ENCODE results near the gene KSR2.

DNA sequence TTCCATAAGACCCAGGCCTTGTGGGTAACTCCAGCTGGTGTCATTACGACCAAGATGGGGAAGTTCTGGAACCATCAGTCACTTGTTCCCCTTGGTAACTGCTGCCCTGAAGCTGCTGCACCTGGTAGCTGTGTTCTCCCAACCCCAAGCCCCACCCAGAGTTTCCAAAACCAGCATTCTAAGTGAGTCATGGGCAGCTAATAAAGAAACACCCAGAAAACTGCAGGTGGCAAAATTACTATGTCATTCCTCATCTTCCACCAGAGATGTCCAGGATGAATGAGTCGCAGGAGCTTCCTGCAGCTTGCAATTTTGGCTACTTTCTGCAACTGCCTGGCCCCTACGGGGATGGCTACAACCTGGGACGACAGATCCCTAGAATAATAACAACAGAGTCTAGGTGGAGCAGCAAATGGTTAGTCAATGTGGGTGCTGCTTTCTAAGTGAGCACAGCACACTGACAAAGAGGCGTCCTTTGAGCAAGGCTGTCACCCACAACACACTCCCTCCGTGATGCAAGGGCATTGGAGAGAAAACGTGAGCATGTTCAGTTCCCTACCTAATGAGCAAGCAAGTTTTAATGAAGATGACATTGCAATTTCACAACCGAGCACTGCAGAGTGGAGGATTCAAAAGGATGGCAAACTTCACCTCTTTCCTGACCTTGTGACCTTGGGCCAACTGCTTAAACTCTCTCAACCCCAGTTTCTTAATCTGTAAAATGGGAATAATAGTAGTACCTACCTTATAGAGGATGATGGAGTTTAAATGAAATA is 306.0 kb downstream of the KSR2 start:
- TF ChIP-seq POLR2A (IDR thresholded peaks at IDR 0.05; ENCODE audit: low read depth, low read length) (no peak), EZH2 (IDR thresholded peaks at IDR 0.05; ENCODE audit: borderline replicate concordance, low read depth, low read length, severe bottlenecking) (no peak)
- TF ChIP-seq, protein P1, sequence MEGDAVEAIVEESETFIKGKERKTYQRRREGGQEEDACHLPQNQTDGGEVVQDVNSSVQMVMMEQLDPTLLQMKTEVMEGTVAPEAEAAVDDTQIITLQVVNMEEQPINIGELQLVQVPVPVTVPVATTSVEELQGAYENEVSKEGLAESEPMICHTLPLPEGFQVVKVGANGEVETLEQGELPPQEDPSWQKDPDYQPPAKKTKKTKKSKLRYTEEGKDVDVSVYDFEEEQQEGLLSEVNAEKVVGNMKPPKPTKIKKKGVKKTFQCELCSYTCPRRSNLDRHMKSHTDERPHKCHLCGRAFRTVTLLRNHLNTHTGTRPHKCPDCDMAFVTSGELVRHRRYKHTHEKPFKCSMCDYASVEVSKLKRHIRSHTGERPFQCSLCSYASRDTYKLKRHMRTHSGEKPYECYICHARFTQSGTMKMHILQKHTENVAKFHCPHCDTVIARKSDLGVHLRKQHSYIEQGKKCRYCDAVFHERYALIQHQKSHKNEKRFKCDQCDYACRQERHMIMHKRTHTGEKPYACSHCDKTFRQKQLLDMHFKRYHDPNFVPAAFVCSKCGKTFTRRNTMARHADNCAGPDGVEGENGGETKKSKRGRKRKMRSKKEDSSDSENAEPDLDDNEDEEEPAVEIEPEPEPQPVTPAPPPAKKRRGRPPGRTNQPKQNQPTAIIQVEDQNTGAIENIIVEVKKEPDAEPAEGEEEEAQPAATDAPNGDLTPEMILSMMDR (IDR thresholded peaks at IDR 0.05; ENCODE audit: extremely low read depth in 1 of 2, insufficient read depth in 1 of 2, low read depth in 1 of 2, low read length in 2 of 2), result no peak

Data from endothelial cell of umbilical vein (primary cell).